G401 (cell line): ENCODE data around the gene ACACA. TPM values are rescaled to one million over a fixed set of nuclear protein-coding genes. Genes with fewer than 3 reads are reported as not detected.

ENCODE experiments used
- DNase-seq: peaks from one replicate; pipeline ENCODE4 v3.0.0-alpha.2; 2015; ENCODE audit warnings: low spot score
- in situ Hi-C: cut with HindIII; loops from 2 replicates; pipeline ENCODE4 v1.10.0; 2016; ENCODE audit warnings: low sequenced_read_pairs, mixed read lengths
- total RNA-seq: library from RNA; depleted of rRNA; stranded (reverse); fragments of >200 nt; shearing (Covaris generic); gene quantifications from 2 replicates; pipeline ENCODE4 v1.2.3, GENCODE V29; 2014

The ACACA gene
- total RNA-seq, 1 experiment from 2014 or later: 128 TPM

GRCh38 chr17:37121616-37122015, 285.0 kb downstream of the ACACA start:
- in situ Hi-C loops: no loop called here
- DNase-seq: no peak

DNA sequence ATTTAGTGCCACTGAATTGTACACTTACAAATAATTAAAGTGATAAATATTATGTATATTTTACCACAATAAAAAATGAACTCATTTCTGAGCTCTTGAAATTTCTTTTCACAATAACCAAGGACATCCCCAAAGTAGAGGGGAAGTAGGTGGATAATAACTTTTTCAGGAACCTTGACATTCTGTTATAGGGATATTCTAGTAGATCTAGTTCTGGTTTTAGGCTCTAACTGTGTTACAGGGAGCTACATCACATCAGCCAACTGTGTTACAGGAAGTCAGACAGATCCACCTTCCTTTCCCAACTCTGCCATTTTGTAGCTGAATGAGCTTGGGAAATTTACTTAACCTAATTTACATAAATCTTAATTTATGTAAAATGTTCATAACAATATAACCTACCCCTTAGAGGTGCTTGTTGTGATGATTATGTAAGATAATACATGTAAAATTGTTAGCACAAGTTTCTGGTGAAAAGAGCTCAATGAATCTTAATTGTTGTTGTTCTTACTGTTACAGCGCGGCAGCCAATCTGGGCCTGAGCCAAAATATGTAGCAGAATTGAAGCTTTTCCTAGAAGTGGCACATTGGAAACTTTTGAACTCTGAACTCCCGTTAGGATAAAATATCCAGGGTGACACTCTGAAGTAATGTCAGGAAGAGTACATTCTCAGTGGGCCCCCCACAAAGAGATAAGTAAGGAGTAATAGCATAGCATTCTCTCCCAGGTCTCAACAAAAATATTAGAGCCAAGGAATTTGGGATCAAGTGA, 288.1 kb downstream of the ACACA start:
- in situ Hi-C loops: no loop called here
- no peak for DNase-seq

- peak; percentile 39 for DNase-seq
- in situ Hi-C loops: no loop called here
These were observed 289.1 kb downstream of the ACACA start for GRCh38 chr17:37117373-37118142.

DNA sequence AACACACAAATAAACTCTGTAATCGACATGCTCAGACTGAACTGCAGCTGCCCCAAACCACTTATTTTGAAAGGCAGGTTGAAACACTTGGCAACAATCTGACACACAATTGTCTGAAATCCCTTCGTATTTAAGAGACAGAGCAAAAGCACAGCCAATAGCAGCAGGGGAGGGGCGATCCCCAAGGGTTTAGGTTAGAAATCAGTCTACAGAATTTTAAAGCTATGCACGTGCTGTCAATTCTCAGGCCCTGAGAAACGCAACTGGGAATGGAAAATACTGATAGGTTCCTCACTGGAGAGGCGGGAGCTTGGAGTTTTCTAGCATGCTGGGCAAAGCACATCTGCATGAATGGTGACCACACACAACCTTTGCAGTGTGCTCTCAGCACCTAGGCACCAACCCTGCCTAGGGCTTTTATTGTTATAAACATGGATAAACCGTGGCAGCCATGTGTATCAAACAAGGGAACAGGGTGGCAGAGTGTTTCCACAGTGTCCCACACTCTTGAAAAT, 289.9 kb downstream of the ACACA start:
- DNase-seq: no peak
- in situ Hi-C loops: no loop called here

DNA sequence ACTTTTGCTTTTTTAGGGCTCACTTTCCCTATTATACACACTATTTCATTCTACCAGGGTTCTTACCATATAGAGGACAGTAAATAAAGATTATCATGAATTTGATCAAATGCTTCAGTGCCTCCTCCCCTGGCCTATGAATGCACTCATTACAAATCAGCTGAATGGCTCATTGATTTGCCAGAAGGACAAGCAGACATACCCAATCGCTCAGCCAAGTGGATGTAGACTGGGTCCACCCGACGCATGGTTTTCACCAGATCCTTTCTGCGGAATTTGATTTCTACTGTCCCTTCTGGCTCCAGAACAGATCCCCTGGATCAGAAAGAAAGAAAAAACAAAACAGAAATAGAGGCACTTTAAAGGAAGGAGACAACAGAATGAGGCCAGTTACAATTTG, 295.3 kb downstream of the ACACA start:
- DNase-seq: no peak
- in situ Hi-C loops: no loop called here

DNA sequence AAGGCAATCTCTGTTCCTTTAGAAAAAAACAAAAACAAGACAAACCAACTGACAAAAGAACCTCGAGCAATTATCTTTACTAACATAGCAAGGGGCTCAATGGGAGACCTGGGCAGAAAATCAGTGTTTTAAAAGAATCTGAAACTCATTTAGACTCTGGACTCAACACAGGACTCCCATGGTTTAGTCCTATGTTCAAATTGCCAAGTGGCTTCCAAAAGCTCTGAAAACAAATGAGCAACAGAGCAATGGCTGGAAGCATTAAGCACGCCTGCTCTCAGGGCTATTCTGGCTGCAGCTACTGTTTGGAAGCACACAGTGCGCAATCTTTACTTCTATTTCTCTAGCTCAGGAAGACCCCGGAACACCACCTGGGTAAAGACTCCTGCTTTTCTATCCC, 295.9 kb downstream of the ACACA start:
- DNase-seq: no peak
- in situ Hi-C loops: no loop called here

- in situ Hi-C loops: no loop called here
- DNase-seq: no peak
These were observed 296.6 kb downstream of the ACACA start for GRCh38 chr17:37109731-37110710.

DNA sequence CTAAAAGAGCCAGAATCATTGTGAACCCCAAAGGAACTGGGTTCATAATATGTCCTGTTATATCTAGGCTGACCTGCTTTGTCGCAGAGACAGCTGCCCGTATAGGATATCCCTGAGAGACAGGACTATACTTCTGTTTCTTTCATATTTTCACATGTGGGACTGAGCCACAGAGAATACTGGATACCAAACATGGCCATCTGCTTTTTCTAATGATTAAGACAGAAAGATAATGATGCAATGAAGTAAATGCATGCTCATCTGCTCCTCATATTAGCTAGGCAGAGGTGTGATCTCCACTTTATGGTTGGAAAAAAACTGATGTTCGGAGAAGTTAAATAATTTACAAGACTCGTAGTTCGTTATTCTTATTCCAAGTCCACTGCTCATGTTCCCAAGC, 297.5 kb downstream of the ACACA start:
- in situ Hi-C loops: no loop called here
- no peak for DNase-seq

GRCh38 chr17:37107406-37108083, 299.1 kb downstream of the ACACA start:
- peak; percentile 92 for DNase-seq
- in situ Hi-C loops: no loop called here

GRCh38 chr17:37106049-37106448, 300.6 kb downstream of the ACACA start:
- no peak for DNase-seq
- in situ Hi-C loops: no loop called here

DNA sequence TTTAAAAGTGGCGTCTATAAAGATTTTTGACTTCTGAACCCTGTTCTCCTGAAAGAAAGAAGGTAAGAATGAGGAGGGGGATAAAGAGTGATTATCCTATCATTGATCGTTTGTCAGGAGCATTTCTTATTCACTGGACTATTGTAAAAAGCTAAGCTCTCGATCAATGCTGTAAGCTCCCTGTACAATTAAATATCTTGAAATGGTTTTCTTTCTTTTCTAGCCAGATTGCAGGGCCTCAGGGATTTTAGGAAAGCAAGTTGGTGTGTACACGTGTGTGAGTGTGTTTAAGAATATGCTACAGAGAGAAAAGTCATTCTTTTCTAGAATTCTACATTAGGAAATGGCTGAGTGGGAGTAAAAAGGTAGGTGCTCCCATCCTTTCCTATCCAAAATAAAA, 303.4 kb downstream of the ACACA start:
- DNase-seq: no peak
- in situ Hi-C loops: no loop called here

GRCh38 chr17:37101306-37101705, 305.3 kb downstream of the ACACA start:
- no peak for DNase-seq
- in situ Hi-C loops: no loop called here

DNA sequence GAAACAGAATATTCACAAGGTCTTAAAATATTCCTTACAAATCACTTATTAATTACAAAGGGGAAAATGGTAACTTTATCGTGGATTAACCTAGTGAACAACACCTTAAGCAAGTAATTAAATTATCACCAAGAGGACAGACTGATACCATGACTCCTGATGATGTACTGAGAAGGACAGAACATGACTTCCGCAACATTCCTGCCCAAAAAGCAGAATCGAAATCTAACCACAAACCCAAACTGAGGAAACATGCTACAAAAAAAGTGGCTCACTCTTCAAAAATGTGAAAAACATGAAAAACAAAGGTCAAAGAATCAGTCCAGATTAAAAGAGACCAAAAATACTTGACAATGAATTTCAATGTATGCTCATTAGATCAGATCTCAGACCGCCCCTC, 306.4 kb downstream of the ACACA start:
- in situ Hi-C loops: no loop called here
- no peak for DNase-seq

GRCh38 chr17:37098910-37099664, 307.5 kb downstream of the ACACA start:
- no peak for DNase-seq
- in situ Hi-C loops: no loop called here

GRCh38 chr17:37098152-37098551, 308.5 kb downstream of the ACACA start:
- no peak for DNase-seq
- in situ Hi-C loops: no loop called here

- in situ Hi-C loops: no loop called here
- no peak for DNase-seq
These were observed 309.5 kb downstream of the ACACA start for GRCh38 chr17:37097154-37097553.

GRCh38 chr17:37096071-37096470, 310.6 kb downstream of the ACACA start:
- in situ Hi-C loops: no loop called here
- DNase-seq: no peak

GRCh38 chr17:37094391-37094790, 312.2 kb downstream of the ACACA start:
- DNase-seq: no peak
- in situ Hi-C loops: no loop called here
